Motor neuron (in vitro differentiated cells): Measurements from ENCODE around the gene MROH7. TPM values are rescaled to one million over a fixed set of nuclear protein-coding genes. Genes with fewer than 3 reads are reported as not detected.

Source experiments
- ATAC-seq, 8 experiments: fragments of 200-7000 bp; cut with Tn5 transposase; replicated peaks in 6 of 8; 2 replicates each; pipeline ENCODE4 v1.8.0; 2021; ENCODE audit warnings: mild to moderate bottlenecking in 8 of 8, moderate library complexity in 8 of 8
- H3K27ac ChIP-seq, 2 donors: fragments of 250-450 bp; sonication (Bioruptor Pico); 2 replicates each; pipeline ENCODE4 v1.9.0; 2021; ENCODE audit warnings: antibody characterized with exemption in 2 of 2, mild to moderate bottlenecking in 2 of 2, moderate library complexity in 1 of 2
- H3K4me1 ChIP-seq, 2 donors: fragments of 250-450 bp; sonication (Bioruptor Pico); replicated peaks in 1 of 2; 2 replicates each; pipeline ENCODE4 v1.6.1; 2021; ENCODE audit warnings: antibody characterized with exemption in 2 of 2, mild to moderate bottlenecking in 2 of 2, moderate library complexity in 1 of 2
- H3K4me3 ChIP-seq, 5 donors: fragments of 250-450 bp; sonication (Bioruptor Pico); 2 replicates each; pipeline ENCODE4 v1.9.0; 2021; ENCODE audit warnings: antibody characterized with exemption in 5 of 5, mild to moderate bottlenecking in 5 of 5, moderate library complexity in 4 of 5
- WGBS, 10 experiments: fragments of 450-650 bp; shearing (Covaris generic); methylation state at CpG; one replicate each; pipeline ENCODE4 v1.0.0; 2022; 5-methylcytosine and 5-hydroxymethylcytosine counted together
- in situ Hi-C, 9 experiments: fragments of 400-800 bp; cut with MboI; loops; one replicate each; pipeline ENCODE4 v1.15.0; 2021; ENCODE audit warnings: low sequenced_read_pairs in 9 of 9, low pct_unique_long_range_greater_than_20kb in 2 of 9; ENCODE audit not compliant: unreplicated experiment in 9 of 9
- total RNA-seq, 8 experiments: library from RNA; unstranded; fragments of 300-600 nt; gene quantifications; 2 replicates each; pipeline versions ENCODE4 v1.2.3 to v1.2.4, GENCODE V29; 2022

MROH7 gene
- total RNA-seq, 8 experiments from 2014 or later: 0.05 to 2.1 (median 0.46) TPM

GRCh38 chr1:54668567-54668966, 27.0 kb downstream of the MROH7 start:
- Histone ChIP-seq H3K4me1 (peaks cover 3 to 5% of the 10 kb centered on the region in 2 donors), H3K27ac (no peak overlapping the region), H3K4me3 (no peak overlapping the region)
- in situ Hi-C loops: loop anchor here in 1 of 9 experiments (25.0 kb wide), 1 partner anchor 144 kb away; the partner anchor contains the start of gene TTC22
- WGBS, 10 experiments: 75% methylated on average over 1 of the region's 2 CpGs; no CpG with 5 or more reads in 9 of the 10 experiments
- ATAC-seq: no peak

- H3K27ac ChIP-seq: no peak overlapping the region
- WGBS, 10 experiments: 24 to 100% (median 55%) methylated on average over 1 to 6 of the region's 6 CpGs; no CpG with 5 or more reads in 1 of the 10 experiments
- no peak overlapping the region for H3K4me3 ChIP-seq
- in situ Hi-C loops: loop anchor here in 1 of 9 experiments (25.0 kb wide), 1 partner anchor 140 kb away; the partner anchor contains the start of gene TTC22
- H3K4me1 ChIP-seq: peaks cover 3 to 5% of the 10 kb centered on the region in 2 donors
- ATAC-seq: peak; percentile 55 to 94 (median 79)
These were observed 30.5 kb downstream of the MROH7 start for GRCh38 chr1:54671985-54672608.

GRCh38 chr1:54678776-54679643, 37.4 kb downstream of the MROH7 start:
- Histone ChIP-seq H3K4me3 (no peak overlapping the region), H3K4me1 (peaks cover 32% of the 10 kb centered on the region in 2 donors), H3K27ac (no peak overlapping the region)
- in situ Hi-C loops: no loop called here
- 37 to 88% (median 67%) methylated on average over 1 to 15 of the region's 17 CpGs; no CpG with 5 or more reads in 3 of the 10 experiments for WGBS, 10 experiments
- no peak for ATAC-seq

GRCh38 chr1:54679706-54680105, 38.1 kb downstream of the MROH7 start:
- Histone ChIP-seq H3K4me1 (peaks cover 32% of the 10 kb centered on the region in 2 donors), H3K27ac (no peak overlapping the region), H3K4me3 (no peak overlapping the region)
- ATAC-seq: no peak
- in situ Hi-C loops: no loop called here
- WGBS, 10 experiments: 20 to 100% (median 60%) methylated on average over 1 to 2 of the region's 7 CpGs; no CpG with 5 or more reads in 7 of the 10 experiments

GRCh38 chr1:54680387-54680786, 38.8 kb downstream of the MROH7 start:
- in situ Hi-C loops: no loop called here
- Histone ChIP-seq H3K27ac (peak overlapping the region in 1 of 2 donors; percentile 14), H3K4me1 (peaks cover 32% of the 10 kb centered on the region in 2 donors), H3K4me3 (no peak overlapping the region)
- no peak for ATAC-seq
- WGBS, 10 experiments: 14 to 94% (median 80%) methylated on average over 2 to 7 of the region's 8 CpGs; no CpG with 5 or more reads in 3 of the 10 experiments

- Histone ChIP-seq H3K4me3 (no peak overlapping the region), H3K4me1 (peaks cover 32% of the 10 kb centered on the region in 2 donors), H3K27ac (peak overlapping the region; percentile 4 to 27)
- peak; percentile 82 to 97 (median 90) for ATAC-seq
- in situ Hi-C loops: no loop called here
These were observed 39.8 kb downstream of the MROH7 start for GRCh38 chr1:54681358-54681757.

GRCh38 chr1:54683453-54683852, 41.9 kb downstream of the MROH7 start:
- H3K27ac ChIP-seq: no peak overlapping the region
- ATAC-seq: no peak
- WGBS, 10 experiments: 47 to 100% (median 94%) methylated on average over 1 to 6 of the region's 6 CpGs; no CpG with 5 or more reads in 2 of the 10 experiments
- H3K4me3 ChIP-seq: no peak overlapping the region
- in situ Hi-C loops: no loop called here
- H3K4me1 ChIP-seq: peaks cover 32% of the 10 kb centered on the region in 2 donors

- WGBS, 10 experiments: 30 to 100% (median 88%) methylated on average over 1 to 4 of the region's 4 CpGs; no CpG with 5 or more reads in 2 of the 10 experiments
- Histone ChIP-seq H3K27ac (no peak overlapping the region), H3K4me3 (no peak overlapping the region), H3K4me1 (peaks cover 24 to 27% of the 10 kb centered on the region in 2 donors)
- in situ Hi-C loops: no loop called here
- no peak for ATAC-seq
These were observed 43.8 kb downstream of the MROH7 start for GRCh38 chr1:54685335-54685905.

GRCh38 chr1:54686155-54686554, 44.6 kb downstream of the MROH7 start:
- 20 to 100% (median 62%) methylated on average over 1 to 7 of the region's 11 CpGs; no CpG with 5 or more reads in 2 of the 10 experiments for WGBS, 10 experiments
- Histone ChIP-seq H3K4me3 (no peak overlapping the region), H3K27ac (no peak overlapping the region), H3K4me1 (peaks cover 17 to 20% of the 10 kb centered on the region in 2 donors)
- in situ Hi-C loops: no loop called here
- ATAC-seq: no peak

- in situ Hi-C loops: no loop called here
- no peaks in the 10 kb centered on the region for H3K4me1 ChIP-seq
- ATAC-seq: no peak
- no peak overlapping the region for H3K27ac ChIP-seq
- H3K4me3 ChIP-seq: no peak overlapping the region
- 17 to 100% (median 74%) methylated on average over 1 to 7 of the region's 8 CpGs; no CpG with 5 or more reads in 4 of the 10 experiments for WGBS, 10 experiments
These were observed 53.2 kb downstream of the MROH7 start for GRCh38 chr1:54694771-54695170.

- ATAC-seq: no peak
- WGBS, 10 experiments: 67 to 80% (median 78%) methylated on average over 1 to 12 of the region's 15 CpGs; no CpG with 5 or more reads in 7 of the 10 experiments
- H3K4me1 ChIP-seq: no peaks in the 10 kb centered on the region
- H3K27ac ChIP-seq: no peak overlapping the region
- in situ Hi-C loops: no loop called here
- no peak overlapping the region for H3K4me3 ChIP-seq
These were observed 53.6 kb downstream of the MROH7 start for GRCh38 chr1:54695221-54695620.

- 70 to 100% (median 86%) methylated on average over 1 of the region's 1 CpG; no CpG with 5 or more reads in 3 of the 10 experiments for WGBS, 10 experiments
- ATAC-seq: no peak
These were observed 54.2 kb downstream of the MROH7 start for GRCh38 chr1:54695764-54696163.

GRCh38 chr1:54696262-54696661, 54.7 kb downstream of the MROH7 start:
- 33 to 94% (median 79%) methylated on average over 2 to 3 of the region's 3 CpGs for WGBS, 10 experiments
- no peak for ATAC-seq

More at GRCh38 chr1:54695764-54696163, 54.2 kb downstream of the MROH7 start:
- Histone ChIP-seq H3K4me1 (no peaks in the 10 kb centered on the region), H3K27ac (no peak overlapping the region), H3K4me3 (no peak overlapping the region)
- in situ Hi-C loops: no loop called here

More at GRCh38 chr1:54696262-54696661, 54.7 kb downstream of the MROH7 start:
- in situ Hi-C loops: no loop called here
- Histone ChIP-seq H3K27ac (no peak overlapping the region), H3K4me3 (no peak overlapping the region), H3K4me1 (no peaks in the 10 kb centered on the region)
